Prostate gland (tissue), 2 donors: ENCODE data around the gene ZNHIT6.

Source experiments
- CTCF ChIP-seq, 4 experiments: fragments of 200-600 bp in 2 of 4; fragments of 450-650 bp in 2 of 4; sonication (generic) in 2 of 4; IDR thresholded peaks; 1 replicate in 3 of 4; 2 replicates in 1 of 4; pipeline ENCODE4 v1.5.1; 2016 to 2019; ENCODE audit warnings: antibody characterized with exemption in 4 of 4, mild to moderate bottlenecking in 2 of 4, moderate library complexity in 2 of 4
- POLR2A ChIP-seq: fragments of 450-650 bp; IDR thresholded peaks from one replicate; pipeline ENCODE4 v1.6.1; 2016; ENCODE audit warnings: antibody characterized with exemption, mild to moderate bottlenecking

- TF ChIP-seq CTCF (IDR thresholded peaks at IDR 0.05) = no peak
- no peak for TF ChIP-seq POLR2A
These were observed 52.9 kb downstream of the ZNHIT6 start for GRCh38 chr1:85655315-85655714.
